WTC11 (cell line): Measurements from ENCODE around the gene ILKAP.
A peak's percentile ranks its signal among the peaks of the same experiment; 100 is the strongest.

Experiments used
- AFF4 ChIP-seq: sonication (generic); formaldehyde crosslinking; IDR thresholded peaks from 2 replicates; pipeline ENCODE4 v1.8.1; 2023; ENCODE audit warnings: mild to moderate bottlenecking, missing genetic modification reagents, borderline replicate concordance
- ATF6 ChIP-seq: sonication (generic); formaldehyde crosslinking; IDR thresholded peaks from 2 replicates; pipeline ENCODE4 v1.8.1; 2023; ENCODE audit warnings: mild to moderate bottlenecking, missing genetic modification reagents
- CREB1 ChIP-seq: sonication (generic); formaldehyde crosslinking; IDR thresholded peaks from 2 replicates; pipeline ENCODE4 v1.8.0; 2023; ENCODE audit warnings: mild to moderate bottlenecking, missing genetic modification reagents
- CTCF ChIP-seq: fragments of 200-600 bp; IDR thresholded peaks from 2 replicates; pipeline ENCODE4 v1.8.0; 2022; ENCODE audit warnings: antibody characterized with exemption
- ETV6 ChIP-seq: sonication (generic); formaldehyde crosslinking; IDR thresholded peaks from 2 replicates; pipeline ENCODE4 v1.8.1; 2022; ENCODE audit warnings: mild to moderate bottlenecking, missing genetic modification reagents
- GABPB1 ChIP-seq: sonication (generic); formaldehyde crosslinking; IDR thresholded peaks from 2 replicates; pipeline ENCODE4 v1.8.1; 2023; ENCODE audit warnings: mild to moderate bottlenecking, missing genetic modification reagents
- MAX ChIP-seq: sonication (generic); formaldehyde crosslinking; IDR thresholded peaks from 2 replicates; pipeline ENCODE4 v1.8.0; 2022; ENCODE audit warnings: mild to moderate bottlenecking, missing genetic modification reagents
- MYBL2 ChIP-seq: sonication (generic); formaldehyde crosslinking; IDR thresholded peaks from 2 replicates; pipeline ENCODE4 v1.8.1; 2023; ENCODE audit warnings: mild to moderate bottlenecking, moderate library complexity, missing genetic modification reagents
- SOX15 ChIP-seq: fragments of 250-450 bp; sonication (Bioruptor Pico); IDR thresholded peaks from 2 replicates; pipeline ENCODE4 v1.9.0; 2021; ENCODE audit warnings: mild to moderate bottlenecking
- STAT6 ChIP-seq: sonication (generic); formaldehyde crosslinking; conservative IDR thresholded peaks from 2 replicates; pipeline ENCODE4 v1.8.1; 2023; ENCODE audit warnings: mild to moderate bottlenecking, low read depth, missing genetic modification reagents, moderate library complexity
- TEAD4 ChIP-seq: sonication (generic); formaldehyde crosslinking; IDR thresholded peaks from 2 replicates; pipeline ENCODE4 v1.8.0; 2022; ENCODE audit warnings: mild to moderate bottlenecking, missing genetic modification reagents
- ZNF263 ChIP-seq: sonication (generic); formaldehyde crosslinking; IDR thresholded peaks from 2 replicates; pipeline ENCODE4 v1.8.1; 2022; ENCODE audit warnings: low read depth, mild to moderate bottlenecking, moderate library complexity, missing genetic modification reagents

- TF ChIP-seq TEAD4 (CRISPR knock-in tag): no peak
- TF ChIP-seq CTCF: peak; percentile 32; the same call in 1 of the 2 replicates
- TF ChIP-seq ATF6 (CRISPR knock-in tag): no peak
- no peak for TF ChIP-seq STAT6
- no peak for TF ChIP-seq ETV6 (CRISPR knock-in tag)
- no peak for TF ChIP-seq SOX15 (CRISPR knock-in tag)
- TF ChIP-seq AFF4: no peak
- no peak for TF ChIP-seq ZNF263 (CRISPR knock-in tag)
- TF ChIP-seq MAX (CRISPR knock-in tag): no peak
- no peak for TF ChIP-seq MYBL2 (CRISPR knock-in tag)
- no peak for TF ChIP-seq CREB1 (CRISPR knock-in tag)
- no peak for TF ChIP-seq GABPB1 (CRISPR knock-in tag)
Observed at GRCh38 chr2:238152771-238153688, 50.5 kb downstream of the ILKAP start.
